GM12878 (cell line): ENCODE measurements around the gene RXFP1.

Experiments used
- CTCF ChIP-seq, 3 experiments: IDR thresholded peaks in 2 of 3; conservative IDR thresholded peaks in 1 of 3; 2 replicates each; pipeline ENCODE4 v1.5.1; 2011; ENCODE audit warnings: low read depth in 3 of 3, low read length in 3 of 3, mild to moderate bottlenecking in 3 of 3, control low read depth in 2 of 3, moderate library complexity in 2 of 3, inconsistent platforms in 1 of 3, mixed read lengths in 1 of 3; ENCODE audit not compliant: control insufficient read depth in 2 of 3, insufficient read depth in 1 of 3; ENCODE audit errors: extremely low read depth in 1 of 3
- TAF1 ChIP-seq: IDR thresholded peaks from 2 replicates; pipeline ENCODE4 v1.6.1; 2011; ENCODE audit warnings: mild to moderate bottlenecking, low read depth, low read length, borderline replicate concordance

GRCh38 chr4:158681629-158682028 is 159.9 kb downstream of the RXFP1 start:
- TF ChIP-seq CTCF (IDR thresholded peaks at IDR 0.05 in 2 of 3, conservative IDR thresholded peaks at IDR 0.05 in 1 of 3; ENCODE audit: control insufficient read depth in 2 of 3, extremely low read depth in 1 of 3, insufficient read depth in 1 of 3, low read depth in 3 of 3, low read length in 3 of 3) = no peak
- TF ChIP-seq TAF1 = no peak
